B cell (primary cell): ENCODE data around the gene FGF18.

Experiments used
- EZH2 ChIP-seq: IDR thresholded peaks from 2 replicates; pipeline ENCODE4 v1.6.1; 2012; ENCODE audit warnings: borderline replicate concordance, low read depth, mild to moderate bottlenecking, moderate library complexity, low read length; ENCODE audit not compliant: insufficient read depth, poor library complexity, severe bottlenecking
- TF ChIP-seq, protein P1 (sequence below): fragments of 200-600 bp; IDR thresholded peaks from one replicate; pipeline ENCODE4 v1.8.0; 2022; ENCODE audit warnings: antibody characterized with exemption, mild to moderate bottlenecking

DNA sequence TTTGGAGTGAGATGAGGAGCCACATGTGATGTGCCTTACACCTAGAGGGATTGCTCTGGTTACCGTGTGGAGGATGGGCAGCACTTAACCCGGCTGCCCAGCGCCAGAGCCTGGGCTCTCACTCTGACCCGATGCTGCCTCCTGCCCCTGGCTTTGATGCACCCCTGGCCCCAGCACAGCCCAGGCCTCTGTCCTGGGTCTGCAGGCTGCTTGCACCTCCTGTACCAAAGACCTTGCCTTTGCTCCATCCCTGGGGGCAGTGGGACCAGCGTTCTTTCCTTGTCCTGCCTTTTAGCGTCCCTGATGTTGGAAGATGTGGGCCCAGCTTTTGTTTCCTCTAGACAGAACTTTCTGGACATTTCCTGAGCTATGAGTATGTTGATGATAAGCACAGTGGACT lies 40.4 kb downstream of the FGF18 start:
- TF ChIP-seq, protein P1, sequence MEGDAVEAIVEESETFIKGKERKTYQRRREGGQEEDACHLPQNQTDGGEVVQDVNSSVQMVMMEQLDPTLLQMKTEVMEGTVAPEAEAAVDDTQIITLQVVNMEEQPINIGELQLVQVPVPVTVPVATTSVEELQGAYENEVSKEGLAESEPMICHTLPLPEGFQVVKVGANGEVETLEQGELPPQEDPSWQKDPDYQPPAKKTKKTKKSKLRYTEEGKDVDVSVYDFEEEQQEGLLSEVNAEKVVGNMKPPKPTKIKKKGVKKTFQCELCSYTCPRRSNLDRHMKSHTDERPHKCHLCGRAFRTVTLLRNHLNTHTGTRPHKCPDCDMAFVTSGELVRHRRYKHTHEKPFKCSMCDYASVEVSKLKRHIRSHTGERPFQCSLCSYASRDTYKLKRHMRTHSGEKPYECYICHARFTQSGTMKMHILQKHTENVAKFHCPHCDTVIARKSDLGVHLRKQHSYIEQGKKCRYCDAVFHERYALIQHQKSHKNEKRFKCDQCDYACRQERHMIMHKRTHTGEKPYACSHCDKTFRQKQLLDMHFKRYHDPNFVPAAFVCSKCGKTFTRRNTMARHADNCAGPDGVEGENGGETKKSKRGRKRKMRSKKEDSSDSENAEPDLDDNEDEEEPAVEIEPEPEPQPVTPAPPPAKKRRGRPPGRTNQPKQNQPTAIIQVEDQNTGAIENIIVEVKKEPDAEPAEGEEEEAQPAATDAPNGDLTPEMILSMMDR = no peak
- TF ChIP-seq EZH2 = no peak
